ENCODE measurements around the gene GALNT5. TPM values are rescaled to one million over a fixed set of nuclear protein-coding genes. Genes with fewer than 3 reads are reported as not detected.

The GALNT5 gene
- total RNA-seq, 5 donors from 2014 or later (not counting 1 experiment from before 2014, with no cell fraction given) = 0.09 to 0.23 (median 0.10) TPM; not detected in 2

GRCh38 chr2:157305723-157306110 is 48.2 kb downstream of the GALNT5 start:
- H3K4me3 ChIP-seq (ENCODE audit: control insufficient read depth in 1 of 2, extremely low read depth in 1 of 2, low read length in 1 of 2) = no peak overlapping the region
- H3K27ac ChIP-seq (ENCODE audit: low read length) = no peak overlapping the region
- DNase-seq = no peak
- ATAC-seq (replicated peaks in 1 of 4) = no peak
- Mint-ChIP-seq H3K9me3 (no peaks in the 10 kb centered on the region), H3K4me3 (no peak overlapping the region), H3K36me3 (no peaks in the 10 kb centered on the region), H3K27ac (no peak overlapping the region), H3K27me3 (no peaks in the 10 kb centered on the region), H3K4me1 (peaks cover 11 to 18% (median 14%) of the 10 kb centered on the region in 3 donors)
- peaks cover 0 to 7% of the 10 kb centered on the region in 2 experiments for H3K4me1 ChIP-seq (ENCODE audit: control insufficient read depth in 1 of 2, extremely low read depth in 1 of 2, insufficient read depth in 2 of 2, low read length in 2 of 2)
- CTCF ChIA-PET = interaction anchor here (0.5 to 2.6 kb wide), 10 partner anchors 21 to 825 kb away, joined by 3 to 18 read pairs (median 5); partner anchors contain the start of gene ERMN (in 1 of the 2)
- H3K36me3 ChIP-seq (ENCODE audit: control insufficient read depth in 2 of 2, extremely low read depth in 1 of 2, insufficient read depth in 1 of 2, low read length in 1 of 2) = no peaks in the 10 kb centered on the region
- POLR2A ChIA-PET = interaction anchor here in 1 of 2 donors (0.6 kb wide), 1 partner anchor 327 kb away, joined by 8 read pairs; no protein-coding TSS in a partner anchor
- WGBS (ENCODE audit: insufficient coverage) = 90% methylated on average over 2 of the region's 4 CpGs
- H3K27me3 ChIP-seq (replicated peaks in 1 of 2; ENCODE audit: control insufficient read depth in 2 of 2, extremely low read depth in 1 of 2, insufficient read depth in 2 of 2, low read length in 1 of 2) = no peaks in the 10 kb centered on the region
- no peaks in the 10 kb centered on the region for H3K9me3 ChIP-seq

- Mint-ChIP-seq H3K4me3 (no peak overlapping the region), H3K36me3 (no peaks in the 10 kb centered on the region), H3K4me1 (peaks cover 11 to 18% (median 14%) of the 10 kb centered on the region in 3 donors), H3K27me3 (peaks cover 0 to 2% of the 10 kb centered on the region in 2 donors), H3K9me3 (no peaks in the 10 kb centered on the region), H3K27ac (no peak overlapping the region)
- Histone ChIP-seq H3K4me3 (ENCODE audit: control insufficient read depth in 1 of 2, extremely low read depth in 1 of 2, low read length in 1 of 2) (no peak overlapping the region), H3K27me3 (replicated peaks in 1 of 2; ENCODE audit: control insufficient read depth in 2 of 2, extremely low read depth in 1 of 2, insufficient read depth in 2 of 2, low read length in 1 of 2) (no peaks in the 10 kb centered on the region), H3K36me3 (ENCODE audit: control insufficient read depth in 2 of 2, extremely low read depth in 1 of 2, insufficient read depth in 1 of 2, low read length in 1 of 2) (no peaks in the 10 kb centered on the region), H3K9me3 (no peaks in the 10 kb centered on the region), H3K27ac (ENCODE audit: low read length) (no peak overlapping the region), H3K4me1 (ENCODE audit: control insufficient read depth in 1 of 2, extremely low read depth in 1 of 2, insufficient read depth in 2 of 2, low read length in 2 of 2) (peaks cover 0 to 7% of the 10 kb centered on the region in 2 experiments)
- no peak for ATAC-seq (replicated peaks in 1 of 4)
- DNase-seq = peak in 1 of 35 experiments; percentile 19
- ChIA-PET CTCF (interaction anchor here (0.5 to 1.3 kb wide), 14 partner anchors 15 to 715 kb away, joined by 3 to 17 read pairs (median 4); partner anchors contain the start of gene ERMN (in 1 of the 2)), POLR2A (interaction anchor here in 1 of 2 donors (0.7 kb wide), 2 partner anchors 83 to 537 kb away, joined by 4 read pairs; no protein-coding TSS in a partner anchor)
- WGBS (ENCODE audit: insufficient coverage) = no CpG with 5 or more reads among the region's 1 CpG
Observed at GRCh38 chr2:157307021-157307420, 49.5 kb downstream of the GALNT5 start.

- Mint-ChIP-seq H3K9me3 (no peaks in the 10 kb centered on the region), H3K27me3 (peaks cover 0 to 2% of the 10 kb centered on the region in 2 donors), H3K4me1 (peaks cover 6 to 12% (median 9%) of the 10 kb centered on the region in 3 donors), H3K36me3 (no peaks in the 10 kb centered on the region), H3K4me3 (no peak overlapping the region), H3K27ac (no peak overlapping the region)
- ATAC-seq (replicated peaks in 1 of 4) = no peak
- Histone ChIP-seq H3K9me3 (no peaks in the 10 kb centered on the region), H3K27me3 (replicated peaks in 1 of 2; ENCODE audit: control insufficient read depth in 2 of 2, extremely low read depth in 1 of 2, insufficient read depth in 2 of 2, low read length in 1 of 2) (no peaks in the 10 kb centered on the region), H3K4me3 (ENCODE audit: control insufficient read depth in 1 of 2, extremely low read depth in 1 of 2, low read length in 1 of 2) (no peak overlapping the region), H3K27ac (ENCODE audit: low read length) (no peak overlapping the region), H3K4me1 (ENCODE audit: control insufficient read depth in 1 of 2, extremely low read depth in 1 of 2, insufficient read depth in 2 of 2, low read length in 2 of 2) (peaks cover 0 to 2% of the 10 kb centered on the region in 2 experiments), H3K36me3 (ENCODE audit: control insufficient read depth in 2 of 2, extremely low read depth in 1 of 2, insufficient read depth in 1 of 2, low read length in 1 of 2) (no peaks in the 10 kb centered on the region)
- DNase-seq = no peak
- ChIA-PET CTCF (interaction anchor here (0.6 to 1.9 kb wide), 2 partner anchors 18 to 1473 kb away, joined by 3 to 5 read pairs; no protein-coding TSS in a partner anchor), POLR2A (interaction anchor here in 1 of 2 donors (0.6 kb wide), 1 partner anchor 9 kb away, joined by 3 read pairs; no protein-coding TSS in a partner anchor)
- WGBS (ENCODE audit: insufficient coverage) = no CpG with 5 or more reads among the region's 2 CpGs
Observed at GRCh38 chr2:157309878-157310277, 52.4 kb downstream of the GALNT5 start.

- Histone ChIP-seq H3K9me3 (no peaks in the 10 kb centered on the region), H3K27ac (ENCODE audit: low read length) (no peak overlapping the region), H3K4me1 (ENCODE audit: control insufficient read depth in 1 of 2, extremely low read depth in 1 of 2, insufficient read depth in 2 of 2, low read length in 2 of 2) (peaks cover 0 to 2% of the 10 kb centered on the region in 2 experiments), H3K36me3 (ENCODE audit: control insufficient read depth in 2 of 2, extremely low read depth in 1 of 2, insufficient read depth in 1 of 2, low read length in 1 of 2) (no peaks in the 10 kb centered on the region), H3K4me3 (ENCODE audit: control insufficient read depth in 1 of 2, extremely low read depth in 1 of 2, low read length in 1 of 2) (no peak overlapping the region), H3K27me3 (replicated peaks in 1 of 2; ENCODE audit: control insufficient read depth in 2 of 2, extremely low read depth in 1 of 2, insufficient read depth in 2 of 2, low read length in 1 of 2) (no peaks in the 10 kb centered on the region)
- ATAC-seq (replicated peaks in 1 of 4) (no peak), DNase-seq (no peak)
- ChIA-PET POLR2A (interaction anchor here in 1 of 2 donors (0.7 kb wide), 1 partner anchor 1180 kb away, joined by 3 read pairs; no protein-coding TSS in a partner anchor), CTCF (interaction anchor here (0.7 to 1.9 kb wide), 4 partner anchors 9 to 546 kb away, joined by 3 to 5 read pairs (median 4); no protein-coding TSS in a partner anchor)
- Mint-ChIP-seq H3K27me3 (peaks cover 0 to 2% of the 10 kb centered on the region in 2 donors), H3K4me1 (peaks cover 2 to 8% (median 3%) of the 10 kb centered on the region in 3 donors), H3K27ac (no peak overlapping the region), H3K9me3 (no peaks in the 10 kb centered on the region), H3K4me3 (no peak overlapping the region), H3K36me3 (no peaks in the 10 kb centered on the region)
- WGBS (ENCODE audit: insufficient coverage) = no CpG with 5 or more reads among the region's 1 CpG
Observed at GRCh38 chr2:157311706-157312105, 54.2 kb downstream of the GALNT5 start.

- Mint-ChIP-seq H3K27ac (no peak overlapping the region), H3K27me3 (peaks cover 0 to 2% of the 10 kb centered on the region in 2 donors), H3K36me3 (no peaks in the 10 kb centered on the region), H3K9me3 (no peaks in the 10 kb centered on the region), H3K4me1 (no peaks in the 10 kb centered on the region), H3K4me3 (no peak overlapping the region)
- H3K36me3 ChIP-seq (ENCODE audit: control insufficient read depth in 2 of 2, extremely low read depth in 1 of 2, insufficient read depth in 1 of 2, low read length in 1 of 2) = no peaks in the 10 kb centered on the region
- POLR2A ChIA-PET = no interaction called here
- CTCF ChIA-PET = no interaction called here
- no peak for ATAC-seq (replicated peaks in 1 of 4)
- no peak overlapping the region for H3K4me3 ChIP-seq (ENCODE audit: control insufficient read depth in 1 of 2, extremely low read depth in 1 of 2, low read length in 1 of 2)
- no CpG with 5 or more reads among the region's 1 CpG for WGBS (ENCODE audit: insufficient coverage)
- no peak overlapping the region for H3K27ac ChIP-seq (ENCODE audit: low read length)
- no peaks in the 10 kb centered on the region for H3K27me3 ChIP-seq (replicated peaks in 1 of 2; ENCODE audit: control insufficient read depth in 2 of 2, extremely low read depth in 1 of 2, insufficient read depth in 2 of 2, low read length in 1 of 2)
- H3K4me1 ChIP-seq (ENCODE audit: control insufficient read depth in 1 of 2, extremely low read depth in 1 of 2, insufficient read depth in 2 of 2, low read length in 2 of 2) = no peaks in the 10 kb centered on the region
- no peak for DNase-seq
- H3K9me3 ChIP-seq = no peaks in the 10 kb centered on the region
Observed at GRCh38 chr2:157312866-157313486, 55.5 kb downstream of the GALNT5 start.

GRCh38 chr2:157315901-157316300 is 58.4 kb downstream of the GALNT5 start:
- Histone ChIP-seq H3K4me3 (ENCODE audit: control insufficient read depth in 1 of 2, extremely low read depth in 1 of 2, low read length in 1 of 2) (no peak overlapping the region), H3K27ac (ENCODE audit: low read length) (no peak overlapping the region), H3K27me3 (replicated peaks in 1 of 2; ENCODE audit: control insufficient read depth in 2 of 2, extremely low read depth in 1 of 2, insufficient read depth in 2 of 2, low read length in 1 of 2) (no peaks in the 10 kb centered on the region), H3K4me1 (ENCODE audit: control insufficient read depth in 1 of 2, extremely low read depth in 1 of 2, insufficient read depth in 2 of 2, low read length in 2 of 2) (no peaks in the 10 kb centered on the region), H3K36me3 (ENCODE audit: control insufficient read depth in 2 of 2, extremely low read depth in 1 of 2, insufficient read depth in 1 of 2, low read length in 1 of 2) (no peaks in the 10 kb centered on the region), H3K9me3 (no peaks in the 10 kb centered on the region)
- POLR2A ChIA-PET = no interaction called here
- ATAC-seq (replicated peaks in 1 of 4) (no peak), DNase-seq (no peak)
- Mint-ChIP-seq H3K27me3 (peaks cover 0 to 2% of the 10 kb centered on the region in 2 donors), H3K4me3 (no peak overlapping the region), H3K9me3 (no peaks in the 10 kb centered on the region), H3K27ac (no peak overlapping the region), H3K36me3 (peaks cover 16% of the 10 kb centered on the region), H3K4me1 (no peaks in the 10 kb centered on the region)
- CTCF ChIA-PET = interaction anchor here (0.6 to 2.7 kb wide), 5 partner anchors 11 to 103 kb away, joined by 3 to 11 read pairs (median 8); partner anchors contain the start of gene ERMN (in 1 of the 2)
- WGBS (ENCODE audit: insufficient coverage) = no CpG with 5 or more reads among the region's 4 CpGs

All from T-cell (primary cell).